GM18870 (cell line): ENCODE results near the gene KAT2A.

ENCODE experiments used
- ATAC-seq: cut with Tn5 transposase; IDR thresholded peaks from one replicate; pipeline ENCODE4 v1.9.1; 2021; ENCODE audit warnings: moderate library complexity; ENCODE audit not compliant: unreplicated experiment

The KAT2A gene

DNA sequence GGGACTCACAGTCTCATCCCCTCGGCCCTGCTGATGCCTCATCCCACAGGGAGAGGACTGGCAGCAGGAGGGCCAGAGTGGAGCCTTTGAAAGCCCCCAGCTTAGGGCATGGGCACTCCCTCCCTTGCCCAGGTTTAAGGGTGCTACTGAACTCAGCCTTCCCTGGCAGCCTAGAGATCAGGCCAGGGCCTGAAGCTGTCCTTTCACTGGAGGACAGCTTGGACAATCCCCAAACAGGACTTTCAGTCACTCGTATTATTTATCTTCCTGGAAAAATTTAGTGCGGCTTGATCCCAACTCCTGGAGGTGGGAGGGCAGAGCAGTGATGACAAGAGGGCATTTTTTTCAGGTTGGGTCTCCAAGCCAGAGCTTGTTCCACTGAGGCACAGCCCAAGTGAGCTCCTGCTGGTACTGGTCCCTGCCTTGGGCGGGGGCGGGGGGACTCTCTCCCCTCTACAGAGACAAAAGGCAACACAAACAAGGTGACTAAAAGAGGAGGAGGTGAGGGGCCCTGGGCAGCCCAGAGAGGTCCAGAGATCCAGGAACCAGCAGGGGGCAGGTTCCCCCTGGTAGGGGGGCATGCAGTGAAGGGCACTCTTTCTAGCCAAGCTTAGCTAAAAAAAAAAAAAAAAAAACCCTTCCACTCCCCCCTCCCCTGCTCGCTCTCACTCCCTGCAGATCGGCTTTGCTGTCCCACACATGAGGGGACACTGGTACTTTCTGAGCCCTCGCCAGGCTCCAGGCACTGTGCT lies 24.6 kb downstream of the KAT2A start:
- no peak for ATAC-seq

DNA sequence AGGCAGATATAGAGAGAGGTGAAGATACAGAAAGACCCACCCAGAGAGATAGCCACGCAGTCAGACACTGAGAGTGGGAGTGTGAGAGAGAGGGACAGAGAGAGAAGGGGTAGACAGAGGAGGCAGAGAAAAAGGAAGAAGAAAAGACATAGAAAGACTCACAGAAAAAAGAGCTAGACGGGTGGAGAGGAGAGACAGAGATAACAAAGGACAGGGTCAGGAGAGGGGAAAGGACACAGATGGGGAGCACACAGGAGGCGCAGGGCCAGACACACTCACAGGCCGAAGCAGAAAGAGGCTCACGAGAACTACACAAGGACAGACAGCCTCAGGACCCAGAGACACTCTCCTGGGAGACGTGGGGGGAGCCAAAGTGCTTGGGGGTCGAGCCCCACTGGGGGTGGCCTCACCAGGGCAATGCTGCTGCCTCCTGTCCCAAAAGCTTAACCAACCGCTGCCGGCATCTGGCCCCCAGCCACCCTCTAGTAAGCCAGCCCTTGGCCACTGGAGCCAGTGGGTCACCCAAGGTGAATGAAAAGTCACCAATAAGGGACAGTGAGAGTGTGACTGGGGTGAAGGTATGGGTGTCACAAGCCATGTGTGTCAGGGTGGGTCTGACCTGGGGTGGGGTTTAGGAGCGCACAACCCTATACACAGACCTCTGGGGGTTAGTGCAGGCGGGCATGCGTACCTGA lies 26.6 kb downstream of the KAT2A start:
- ATAC-seq = no peak

GRCh38 chr17:42092939-42093338 lies 28.2 kb downstream of the KAT2A start:
- no peak for ATAC-seq

GRCh38 chr17:42090964-42091790 lies 30.0 kb downstream of the KAT2A start:
- no peak for ATAC-seq

- no peak for ATAC-seq
These were observed 32.4 kb downstream of the KAT2A start for GRCh38 chr17:42088736-42089135.

GRCh38 chr17:42087736-42088705 lies 33.1 kb downstream of the KAT2A start:
- no peak for ATAC-seq

DNA sequence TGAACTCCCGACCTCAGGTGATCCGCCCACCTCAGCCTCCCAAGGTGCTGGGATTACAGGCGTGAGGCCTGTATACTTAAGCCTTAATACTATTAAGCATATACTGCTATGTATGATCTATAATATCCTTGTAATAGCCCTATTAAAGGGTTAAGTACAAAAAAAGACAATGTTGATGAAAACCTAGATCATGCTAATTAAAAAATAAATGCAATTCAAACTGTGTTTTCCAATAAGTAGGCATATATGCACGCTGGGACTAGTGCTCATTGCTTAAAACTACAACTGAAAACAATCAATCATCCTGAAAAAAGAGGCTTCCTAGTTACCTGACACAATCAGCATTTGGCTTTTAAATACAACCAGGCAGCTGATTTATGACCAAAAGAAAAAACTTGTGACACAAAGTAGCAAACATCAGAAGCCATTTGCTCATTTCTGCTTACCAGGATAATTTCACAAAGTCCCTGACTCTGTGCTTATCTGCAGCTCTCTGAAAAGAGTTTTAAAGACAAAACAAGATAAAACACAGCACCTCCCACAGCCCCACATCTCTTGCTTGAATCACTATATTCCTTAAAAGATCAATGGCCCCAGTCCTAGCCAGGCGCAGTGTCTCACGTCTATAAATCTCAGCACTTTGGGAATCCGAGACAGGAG lies 34.0 kb downstream of the KAT2A start:
- ATAC-seq = no peak

- no peak for ATAC-seq
These were observed 39.5 kb downstream of the KAT2A start for GRCh38 chr17:42081516-42082129.

- ATAC-seq = no peak
These were observed 41.6 kb downstream of the KAT2A start for GRCh38 chr17:42079541-42079940.

GRCh38 chr17:42078396-42079043 lies 42.6 kb downstream of the KAT2A start:
- ATAC-seq = no peak

DNA sequence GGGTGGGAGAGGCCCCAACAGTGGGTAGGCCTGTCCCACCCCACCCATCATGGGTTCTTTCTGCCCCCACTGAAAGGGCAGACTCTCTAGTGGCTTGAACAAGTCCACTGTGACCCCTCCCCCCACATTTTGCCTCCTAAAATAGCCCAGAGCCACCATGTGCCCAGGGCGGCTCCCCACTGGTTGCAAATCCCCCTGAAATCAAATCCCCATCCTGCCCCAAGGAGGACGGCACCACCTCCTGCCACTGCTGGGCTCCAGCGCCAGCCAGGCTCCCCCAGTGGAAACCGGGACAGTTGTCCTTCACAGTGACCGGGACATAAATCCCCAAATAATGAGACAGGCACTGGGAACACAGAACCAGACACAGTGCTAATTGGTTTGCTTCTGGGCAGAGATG lies 43.4 kb downstream of the KAT2A start:
- no peak for ATAC-seq

DNA sequence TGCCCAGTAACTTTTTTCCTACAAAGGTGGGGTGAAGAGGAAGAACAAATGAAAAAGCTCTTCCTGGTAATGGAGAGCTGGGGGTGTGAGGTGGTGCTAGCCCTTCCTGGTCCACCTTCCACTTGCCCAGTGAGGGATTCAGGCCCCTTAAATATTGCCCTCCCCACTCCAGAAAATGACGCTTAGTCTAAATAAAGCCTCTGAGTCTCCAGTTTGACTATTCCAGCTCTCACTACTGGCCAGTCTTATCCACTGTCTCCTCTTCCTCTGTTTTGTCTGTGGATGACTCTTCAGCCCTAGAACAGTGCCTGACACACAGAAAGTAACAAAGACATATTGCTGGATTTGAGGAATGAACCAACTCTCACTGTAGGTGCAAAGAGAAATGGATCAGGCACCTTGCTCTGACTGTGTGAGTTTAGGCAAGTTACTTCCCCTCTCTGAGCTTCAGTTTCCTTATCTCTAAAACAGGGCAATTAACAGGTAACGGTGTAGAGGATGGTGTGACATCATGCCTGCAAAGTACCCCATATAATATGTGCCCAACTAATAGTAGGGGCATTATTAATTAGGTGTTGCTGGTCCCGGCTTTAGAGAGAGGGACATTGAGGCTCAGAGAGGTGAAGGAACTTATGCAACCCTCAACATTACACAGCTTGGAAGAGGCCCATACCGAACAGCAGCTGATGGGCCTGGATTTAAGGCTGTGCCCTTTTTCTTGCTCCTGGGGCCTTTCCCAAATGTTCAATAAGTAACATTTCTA lies 44.2 kb downstream of the KAT2A start:
- no peak for ATAC-seq

DNA sequence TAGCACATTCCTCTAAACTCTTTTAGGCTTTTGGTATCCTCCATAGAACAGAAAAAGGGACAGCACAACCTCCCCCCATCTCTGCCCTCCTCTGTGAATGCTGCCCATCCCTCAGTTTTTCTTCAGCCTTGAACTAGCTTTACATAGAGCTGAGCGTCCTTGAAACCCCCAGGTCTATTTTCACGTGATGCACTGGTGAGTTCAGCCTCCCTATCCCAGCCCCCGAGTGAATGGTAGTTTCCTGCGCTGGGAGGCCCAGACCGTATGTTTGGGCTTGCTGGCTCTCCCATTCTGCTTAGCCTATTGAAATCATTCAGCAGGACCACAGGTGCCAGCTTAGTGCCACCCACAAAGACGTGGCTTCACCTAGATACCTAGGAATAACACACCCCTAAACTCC lies 45.4 kb downstream of the KAT2A start:
- no peak for ATAC-seq

- ATAC-seq = no peak
These were observed 48.6 kb downstream of the KAT2A start for GRCh38 chr17:42072323-42073187.

DNA sequence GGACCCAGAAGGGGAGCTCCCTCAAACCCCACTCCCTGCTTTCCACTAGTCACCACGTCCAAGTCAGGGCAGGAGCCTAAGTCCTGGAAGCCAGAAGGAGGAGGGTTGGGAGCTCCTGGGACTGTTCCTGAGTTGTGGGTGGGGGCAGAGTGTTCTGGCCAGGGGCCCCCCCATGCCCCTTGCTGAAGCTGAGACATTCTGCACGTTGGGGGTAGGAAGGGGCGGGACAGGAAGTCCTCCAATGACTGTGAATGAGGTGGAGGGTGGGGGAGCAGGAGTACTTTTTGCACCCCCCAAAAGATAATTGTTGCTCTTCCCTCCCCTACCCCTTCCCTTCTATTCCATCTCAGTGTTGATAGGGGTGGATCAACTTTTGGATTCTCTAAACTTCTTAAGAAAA lies 49.4 kb downstream of the KAT2A start:
- ATAC-seq = no peak

GRCh38 chr17:42068979-42069378 lies 52.2 kb downstream of the KAT2A start:
- no peak for ATAC-seq

GRCh38 chr17:42067371-42068091 lies 53.6 kb downstream of the KAT2A start:
- no peak for ATAC-seq
